PFSK-1 (cell line): ENCODE data around the gene TRABD2A.

Experiments used
- POLR2AphosphoS5 ChIP-seq: IDR thresholded peaks from 2 replicates; pipeline ENCODE4 v1.6.1; 2012; ENCODE audit warnings: low read depth, mild to moderate bottlenecking, control low read depth, low read length, moderate library complexity
- REST ChIP-seq, 2 experiments: IDR thresholded peaks; 2 replicates each; pipeline versions ENCODE4 v1.6.1 to v1.8.0; 2011 to 2012; ENCODE audit warnings: low read depth in 2 of 2, low read length in 2 of 2, control low read depth in 1 of 2, inconsistent platforms in 1 of 2, mild to moderate bottlenecking in 1 of 2, moderate library complexity in 1 of 2; ENCODE audit not compliant: insufficient read depth in 1 of 2
- SIN3A ChIP-seq: IDR thresholded peaks from 2 replicates; pipeline ENCODE4 v1.6.1; 2012; ENCODE audit warnings: mild to moderate bottlenecking, low read length, moderate library complexity, borderline replicate concordance; ENCODE audit not compliant: insufficient read depth
- TAF1 ChIP-seq: IDR thresholded peaks from 2 replicates; pipeline ENCODE4 v1.6.1; 2012; ENCODE audit warnings: low read length, control low read depth, borderline replicate concordance; ENCODE audit not compliant: insufficient read depth

- TF ChIP-seq POLR2AphosphoS5 (no peak), TAF1 (no peak), REST (IDR thresholded peaks at IDR 0.05; ENCODE audit: insufficient read depth in 1 of 2, low read depth in 2 of 2, low read length in 2 of 2) (no peak), SIN3A (no peak)
These were observed 20.8 kb upstream of the TRABD2A start for GRCh38 chr2:84901593-84902120.
